ENCODE measurements around the gene CNRIP1.
"Not testable (repeated sequence)": the region's sequence is repeated elsewhere in the genome, so short reads cannot be mapped to it uniquely, and the experiment has no call there.

The CNRIP1 gene

GRCh38 chr2:68340226-68341061, 20.7 kb upstream of the CNRIP1 start:
- no peak for DNase-seq (ENCODE audit: low spot score)

DNA sequence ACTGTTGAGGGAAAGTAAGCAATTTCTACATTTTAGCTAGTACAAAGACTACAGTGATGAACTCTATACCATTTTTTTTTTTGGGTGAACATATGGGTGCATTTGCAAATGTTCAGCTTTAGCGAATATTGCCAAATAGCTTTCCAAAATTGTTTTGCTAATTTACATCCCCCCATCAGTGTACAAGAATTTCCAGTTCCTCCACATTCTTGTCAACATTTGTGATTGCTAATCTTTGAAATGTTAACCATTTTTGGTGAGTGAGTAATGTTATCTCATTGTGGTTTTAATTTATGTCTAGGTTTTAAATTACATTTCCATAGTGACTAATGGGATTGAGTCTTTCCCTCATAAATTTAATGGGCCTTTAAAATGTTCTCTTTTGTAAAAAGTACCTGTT, 16.4 kb upstream of the CNRIP1 start:
- DNase-seq (ENCODE audit: low spot score) = no peak

- no peak for DNase-seq (ENCODE audit: low spot score)
Observed at GRCh38 chr2:68333931-68334330, 14.2 kb upstream of the CNRIP1 start.

- no peak for DNase-seq (ENCODE audit: low spot score)
Observed at GRCh38 chr2:68333009-68333408, 13.3 kb upstream of the CNRIP1 start.

- peak; percentile 6 for DNase-seq (ENCODE audit: low spot score)
Observed at GRCh38 chr2:68330691-68331090, 10.9 kb upstream of the CNRIP1 start.

DNA sequence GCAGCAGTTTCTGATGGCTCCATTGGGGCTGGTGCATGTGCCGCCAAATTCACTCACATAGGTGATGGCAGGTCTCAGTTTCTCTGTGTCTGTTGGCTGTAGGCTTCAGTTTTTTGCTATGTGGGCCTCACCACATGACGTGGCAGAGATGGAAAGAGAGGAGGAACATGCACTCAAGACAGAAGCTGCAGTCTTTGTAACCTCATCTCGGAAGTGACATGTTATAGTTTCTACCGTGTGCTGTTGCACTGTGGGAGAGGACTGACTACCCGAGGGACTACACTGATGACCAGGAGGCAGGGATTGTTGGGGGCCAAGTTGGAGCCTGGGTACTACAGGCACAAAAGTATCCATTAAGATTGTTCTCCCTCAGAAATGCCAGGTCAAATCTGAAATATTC, 9.2 kb upstream of the CNRIP1 start:
- DNase-seq (ENCODE audit: low spot score) = no peak

- no peak for DNase-seq (ENCODE audit: low spot score)
Observed at GRCh38 chr2:68325056-68325455, 5.3 kb upstream of the CNRIP1 start.

DNA sequence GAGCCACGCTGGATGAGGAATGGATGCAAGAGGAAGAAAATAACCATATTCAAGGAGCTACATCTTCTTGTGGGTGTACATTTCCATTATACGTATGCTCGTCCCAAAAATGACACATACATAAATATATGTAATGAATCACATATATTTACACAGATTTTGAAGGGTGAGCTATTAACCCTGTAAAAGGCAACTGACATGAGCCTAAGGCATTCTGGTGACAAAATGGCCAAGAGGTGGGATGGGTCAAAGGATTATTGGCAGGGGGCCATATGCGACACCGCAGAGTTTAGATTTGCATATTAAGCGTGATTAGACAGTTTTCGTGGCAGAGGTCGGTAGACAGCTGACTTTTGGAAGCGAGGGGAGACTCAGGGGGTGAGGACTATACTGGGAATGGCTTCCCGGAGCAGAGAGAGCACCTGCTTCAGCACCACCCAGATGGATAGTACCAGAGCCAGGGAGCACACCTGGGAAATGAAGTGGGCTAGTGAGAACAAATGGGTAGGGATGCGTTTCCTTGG, 431 bp upstream of the CNRIP1 start:
- no peak for DNase-seq (ENCODE audit: low spot score)

GRCh38 chr2:68318914-68319397, 793 bp downstream of the CNRIP1 start:
- DNase-seq (ENCODE audit: low spot score) = no peak

GRCh38 chr2:68317971-68318913, 1.5 kb downstream of the CNRIP1 start:
- DNase-seq (ENCODE audit: low spot score) = no peak

- no peak for DNase-seq (ENCODE audit: low spot score)
Observed at GRCh38 chr2:68316111-68316510, 3.6 kb downstream of the CNRIP1 start.

GRCh38 chr2:68311033-68311432, 8.7 kb downstream of the CNRIP1 start:
- DNase-seq (ENCODE audit: low spot score) = no peak

DNA sequence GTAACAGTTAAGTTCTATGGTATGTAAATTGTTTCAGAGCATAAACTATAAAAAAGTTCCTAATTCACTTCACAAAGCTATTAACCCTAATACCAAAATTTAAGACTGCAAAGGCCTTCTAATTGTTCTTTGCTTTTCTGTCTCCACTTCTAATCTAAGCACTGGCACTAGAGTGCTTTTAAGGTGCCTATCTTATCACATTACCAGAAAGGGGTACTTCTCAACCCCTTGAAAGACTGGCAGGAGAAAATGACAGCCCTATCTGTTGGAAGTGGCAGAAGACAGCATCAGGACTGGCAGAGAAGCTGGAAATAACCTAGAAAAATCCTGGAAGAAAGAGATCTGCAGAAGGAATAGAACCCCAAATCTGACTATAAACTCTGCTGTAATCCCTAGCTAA, 10.3 kb downstream of the CNRIP1 start:
- DNase-seq (ENCODE audit: low spot score) = no peak

DNA sequence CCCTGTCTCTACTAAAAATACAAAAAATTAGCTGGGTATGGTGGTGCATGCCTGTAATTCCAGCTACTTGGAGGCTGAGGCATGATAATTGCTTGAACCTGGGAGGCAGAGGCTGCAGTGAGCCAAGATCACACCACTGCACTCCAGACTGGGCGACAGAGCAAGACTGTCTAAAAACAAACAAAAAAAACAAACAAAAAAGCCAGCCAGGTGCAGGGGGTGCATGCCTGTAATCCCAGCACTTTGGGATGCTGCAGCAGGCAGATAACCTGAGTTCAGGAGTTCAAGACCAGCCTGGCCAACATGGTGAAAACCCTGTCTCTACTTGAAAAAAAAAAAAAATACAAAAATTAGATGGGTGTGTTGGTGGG, 15.9 kb downstream of the CNRIP1 start:
- not testable (repeated sequence) for DNase-seq (ENCODE audit: low spot score)

- DNase-seq (ENCODE audit: low spot score) = no peak
Observed at GRCh38 chr2:68303033-68303901, 16.5 kb downstream of the CNRIP1 start.

GRCh38 chr2:68302281-68302875, 17.4 kb downstream of the CNRIP1 start:
- no peak for DNase-seq (ENCODE audit: low spot score)

GRCh38 chr2:68295516-68295915, 24.2 kb downstream of the CNRIP1 start:
- DNase-seq (ENCODE audit: low spot score) = no peak

GRCh38 chr2:68294913-68295312, 24.8 kb downstream of the CNRIP1 start:
- no peak for DNase-seq (ENCODE audit: low spot score)

- DNase-seq (ENCODE audit: low spot score) = no peak
Observed at GRCh38 chr2:68294187-68294586, 25.6 kb downstream of the CNRIP1 start.

- DNase-seq (ENCODE audit: low spot score) = no peak
Observed at GRCh38 chr2:68293755-68294154, 26.0 kb downstream of the CNRIP1 start.

- DNase-seq (ENCODE audit: low spot score) = no peak
Observed at GRCh38 chr2:68293024-68293423, 26.7 kb downstream of the CNRIP1 start.

Data from activated CD4-positive, alpha-beta T cell treated with anti-CD3 and anti-CD28 coated beads, Interleukin-2, Interleukin-4, amounts not matched to agents 100 ng/mL and 50 ng/mL, durations not matched to agents 16 hours and 8 hours (primary cell).